ENCODE data around the gene GRAP2.
"Not testable (repeated sequence)": the region's sequence is repeated elsewhere in the genome, so short reads cannot be mapped to it uniquely, and the experiment has no call there.

The GRAP2 gene

GRCh38 chr22:39898997-39899396 is 1.9 kb upstream of the GRAP2 start:
- DNase-seq: no peak

- no peak for DNase-seq
Observed at GRCh38 chr22:39901565-39902146, 772 bp downstream of the GRAP2 start.

GRCh38 chr22:39904024-39904423 is 3.1 kb downstream of the GRAP2 start:
- not testable (repeated sequence) for DNase-seq

- DNase-seq: no peak
Observed at GRCh38 chr22:39904862-39905261, 4.0 kb downstream of the GRAP2 start.

- DNase-seq: no peak
Observed at GRCh38 chr22:39905687-39906086, 4.8 kb downstream of the GRAP2 start.

GRCh38 chr22:39906207-39906606 is 5.3 kb downstream of the GRAP2 start:
- no peak for DNase-seq

DNA sequence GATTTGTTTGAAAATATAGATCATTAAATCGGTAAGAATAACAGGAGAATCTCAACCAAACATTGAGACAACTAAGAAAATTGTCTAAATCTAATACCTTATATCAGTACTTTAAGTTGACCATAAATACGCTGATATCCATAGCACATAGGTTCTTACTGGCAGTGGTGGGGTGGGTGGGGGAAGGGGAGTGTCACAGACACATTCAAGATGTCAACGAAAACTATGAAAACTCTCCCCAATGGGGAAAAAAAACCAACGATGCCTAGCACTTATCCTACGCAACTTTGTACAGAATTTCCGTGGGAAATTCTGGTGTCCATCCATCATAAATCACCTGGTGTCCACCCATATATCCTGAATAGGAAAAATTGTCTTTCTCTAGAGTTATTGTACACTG is 6.2 kb downstream of the GRAP2 start:
- no peak for DNase-seq

- DNase-seq: peak in 1 of 2 donors; percentile 52
Observed at GRCh38 chr22:39907605-39908097, 6.8 kb downstream of the GRAP2 start.

- no peak for DNase-seq
Observed at GRCh38 chr22:39908136-39908535, 7.3 kb downstream of the GRAP2 start.

- DNase-seq: no peak
Observed at GRCh38 chr22:39908737-39909136, 7.9 kb downstream of the GRAP2 start.

GRCh38 chr22:39910876-39911613 is 10.2 kb downstream of the GRAP2 start:
- DNase-seq: no peak

- DNase-seq: no peak
Observed at GRCh38 chr22:39913321-39913720, 12.4 kb downstream of the GRAP2 start.

GRCh38 chr22:39913886-39914285 is 13.0 kb downstream of the GRAP2 start:
- DNase-seq: no peak

DNA sequence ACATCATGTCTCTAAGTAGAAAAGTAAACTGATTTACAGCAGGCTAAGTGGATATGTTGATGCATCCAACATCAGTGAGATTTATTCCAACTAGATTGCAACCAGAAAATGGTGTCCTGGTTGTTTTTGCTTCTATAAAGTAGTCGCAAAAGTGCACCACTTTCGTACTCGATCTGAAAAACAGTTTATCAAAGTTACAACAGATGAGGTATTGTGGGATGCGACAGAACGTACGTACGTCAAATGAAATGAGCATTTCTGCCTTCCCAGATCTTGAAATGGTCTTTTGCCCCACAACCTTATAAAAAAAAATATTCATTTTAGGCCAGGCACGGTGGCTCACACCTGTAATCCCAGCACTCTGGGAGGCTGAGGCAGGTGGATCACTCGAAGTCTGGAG is 13.7 kb downstream of the GRAP2 start:
- DNase-seq: no peak

DNA sequence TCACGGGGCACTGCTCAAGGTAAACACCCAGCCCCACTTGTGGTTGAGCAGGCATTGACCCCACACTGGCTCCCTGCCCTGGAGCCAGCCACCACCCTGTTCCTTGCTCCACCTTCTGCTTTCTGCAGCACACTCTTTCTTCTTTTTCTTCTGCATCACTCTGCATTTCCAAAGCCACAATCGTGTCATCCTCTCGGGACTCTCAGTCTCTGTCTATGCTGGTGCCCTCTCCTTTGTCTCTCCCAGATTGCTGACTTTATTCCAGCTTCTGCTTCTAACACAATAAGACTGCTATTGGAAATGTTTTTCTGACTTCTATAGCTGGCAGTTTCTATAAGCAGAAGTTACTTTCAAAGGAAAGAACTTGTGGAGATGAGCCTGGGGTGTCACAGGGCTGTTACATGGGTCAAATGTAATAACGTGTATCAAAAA is 14.4 kb downstream of the GRAP2 start:
- no peak for DNase-seq

GRCh38 chr22:39916496-39916895 is 15.6 kb downstream of the GRAP2 start:
- DNase-seq: no peak

DNA sequence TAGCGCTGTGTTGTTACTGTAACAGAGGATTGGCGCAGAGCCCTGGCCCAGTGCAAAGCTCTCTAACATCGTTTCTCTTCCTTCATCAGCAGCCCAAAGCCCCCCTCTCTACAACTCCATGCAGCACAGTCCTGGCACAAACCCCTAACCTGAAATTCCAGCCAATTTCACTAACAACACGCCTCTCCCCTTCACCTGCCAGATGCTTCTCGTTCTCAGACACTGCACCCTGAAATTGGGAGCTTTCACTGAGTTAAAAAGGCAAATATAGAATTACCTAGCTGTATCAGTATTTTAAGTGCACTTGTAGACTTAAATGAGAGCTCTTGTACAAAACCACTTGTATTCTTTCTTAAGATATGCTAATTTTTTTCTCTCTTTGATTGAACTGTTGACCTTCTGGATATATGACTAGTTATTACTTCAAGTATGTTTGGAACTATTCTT is 16.3 kb downstream of the GRAP2 start:
- no peak for DNase-seq

- DNase-seq: no peak
Observed at GRCh38 chr22:39917776-39918495, 17.1 kb downstream of the GRAP2 start.

GRCh38 chr22:39920134-39920743 is 19.4 kb downstream of the GRAP2 start:
- peak; percentile 22 to 50 for DNase-seq

DNA sequence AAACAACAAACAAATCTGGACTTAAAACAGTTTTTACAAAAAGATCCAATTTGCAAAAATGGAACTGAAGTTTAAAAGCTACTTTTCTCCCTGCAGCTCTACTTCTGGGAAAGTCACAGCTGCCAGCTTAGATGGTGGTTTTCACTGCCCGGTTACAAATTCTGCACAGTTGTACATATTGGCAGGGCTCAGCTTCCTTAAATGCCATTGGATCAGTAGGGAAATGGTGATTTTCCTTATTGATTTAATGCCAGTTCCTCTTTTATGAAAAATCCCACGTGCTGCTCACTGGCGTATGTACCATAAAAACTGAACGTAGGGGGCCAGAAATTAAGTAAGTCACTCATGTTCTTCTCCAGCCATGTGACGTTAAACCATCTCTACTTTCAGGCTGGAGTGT is 22.8 kb downstream of the GRAP2 start:
- no peak for DNase-seq

GRCh38 chr22:39924286-39924685 is 23.4 kb downstream of the GRAP2 start:
- DNase-seq: no peak

DNA sequence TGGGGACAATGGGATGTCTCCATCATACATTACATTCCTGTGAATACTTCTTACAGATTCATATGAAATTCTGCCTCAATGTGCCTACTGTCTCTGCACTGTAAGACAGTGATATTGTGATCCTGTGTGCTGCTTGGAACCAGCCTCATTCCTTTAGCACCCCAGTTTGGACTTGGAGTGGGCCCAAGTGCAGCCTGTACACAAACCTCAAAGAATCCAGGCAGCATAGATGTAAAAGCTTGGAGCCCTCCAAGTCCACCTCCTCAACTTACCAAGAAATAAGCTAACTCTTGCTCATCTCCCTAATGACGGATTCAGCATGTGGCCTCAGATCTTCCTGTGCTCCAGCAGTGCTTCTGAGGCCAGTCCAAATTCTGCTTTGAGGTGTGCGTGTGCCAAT is 24.4 kb downstream of the GRAP2 start:
- no peak for DNase-seq

DNA sequence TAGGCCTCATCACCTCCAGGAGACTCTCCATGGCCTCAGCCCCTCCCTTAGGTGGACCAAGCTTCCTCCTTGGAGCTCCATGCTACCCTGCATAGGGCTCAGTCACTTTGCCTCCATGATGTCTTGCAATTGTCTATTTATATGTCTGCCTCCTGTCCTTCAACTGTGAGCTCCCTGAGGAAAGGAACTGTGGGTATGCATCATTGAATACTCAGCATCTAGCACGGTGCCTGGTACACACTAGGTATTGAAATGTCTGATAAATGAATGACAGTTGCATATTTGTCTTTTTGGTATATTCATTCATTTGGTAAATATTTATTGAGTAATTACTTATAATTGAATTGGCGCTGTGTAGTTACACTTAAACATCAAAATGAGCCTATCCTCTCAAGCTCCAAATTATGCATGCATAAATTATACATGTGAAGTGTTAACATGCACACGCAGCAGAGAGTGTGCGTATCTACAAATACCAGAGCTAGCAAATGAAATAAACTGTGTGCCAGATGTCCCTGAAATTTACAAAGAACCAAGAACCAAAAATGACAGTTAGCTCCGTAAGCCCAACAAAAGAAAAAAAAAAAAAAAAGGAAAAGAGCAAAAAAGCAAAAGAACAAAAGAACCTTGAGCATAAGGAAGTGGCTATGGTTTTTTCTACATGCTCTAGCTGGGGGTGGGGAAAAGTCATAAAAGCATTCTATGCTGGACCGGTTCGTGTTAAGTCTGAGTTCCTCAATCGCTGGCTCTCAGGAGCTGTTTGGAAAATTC is 25.2 kb downstream of the GRAP2 start:
- DNase-seq: no peak

All from CD4-positive, alpha-beta T cell treated with Interleukin-1 beta for 1 hour (primary cell).